GF-D8 (cell line): Measurements from ENCODE around the gene TDRD9.
"Not testable (repeated sequence)": the region's sequence is repeated elsewhere in the genome, so short reads cannot be mapped to it uniquely, and the experiment has no call there.

Experiments used
- DNase-seq: peaks from one replicate; lab custom pipeline; 2025; lab: John Stamatoyannopoulos, UW

TDRD9 gene

DNA sequence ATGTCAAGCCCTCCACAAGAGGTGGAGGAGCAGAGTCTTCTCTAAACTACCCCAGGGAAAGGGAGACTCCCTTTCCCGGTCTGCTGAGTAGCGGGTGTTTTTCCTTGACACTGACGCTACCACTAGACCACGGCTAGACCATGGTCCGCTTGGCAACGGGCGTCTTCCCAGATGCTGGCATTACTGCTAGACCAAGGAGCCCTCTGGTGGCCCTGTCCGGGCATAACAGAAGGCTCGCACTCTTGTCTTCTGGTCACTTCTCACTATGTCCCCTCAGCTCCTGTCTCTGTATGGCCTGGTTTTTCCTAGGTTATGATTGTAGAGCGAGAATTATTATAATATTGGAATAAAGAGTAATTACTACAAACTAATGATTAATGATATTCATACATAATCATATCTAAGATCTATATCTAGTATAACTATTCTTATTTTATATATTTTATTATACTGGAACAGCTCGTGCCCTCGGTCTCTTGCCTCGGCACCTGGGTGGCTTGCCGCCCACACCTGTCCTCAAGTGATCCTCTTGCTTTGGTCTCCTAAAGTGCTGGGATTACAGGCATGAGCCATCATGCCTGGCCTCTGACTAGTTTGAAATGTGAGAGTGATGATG lies 52.5 kb downstream of the TDRD9 start:
- DNase-seq: not testable (repeated sequence)

DNA sequence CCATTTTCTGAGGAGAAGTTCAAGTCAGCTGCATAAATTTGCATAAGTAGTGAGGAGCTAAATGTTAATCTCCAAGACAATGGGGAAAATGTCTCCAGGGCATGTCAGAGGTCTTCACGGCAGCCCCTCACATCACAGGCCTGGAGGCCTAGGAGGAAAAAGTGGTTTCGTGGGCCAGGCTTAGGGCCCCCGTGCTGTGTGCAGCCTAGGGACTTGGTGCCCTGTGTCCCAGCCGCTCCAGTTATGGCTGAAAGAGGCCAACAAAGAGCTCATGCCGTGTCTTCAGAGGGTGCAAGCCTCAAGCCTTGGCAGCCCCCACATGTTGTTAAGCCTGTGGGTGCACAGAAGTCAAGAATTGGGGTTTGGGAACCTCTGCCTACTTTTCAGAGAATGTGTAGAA lies 55.9 kb downstream of the TDRD9 start:
- DNase-seq: no peak

DNA sequence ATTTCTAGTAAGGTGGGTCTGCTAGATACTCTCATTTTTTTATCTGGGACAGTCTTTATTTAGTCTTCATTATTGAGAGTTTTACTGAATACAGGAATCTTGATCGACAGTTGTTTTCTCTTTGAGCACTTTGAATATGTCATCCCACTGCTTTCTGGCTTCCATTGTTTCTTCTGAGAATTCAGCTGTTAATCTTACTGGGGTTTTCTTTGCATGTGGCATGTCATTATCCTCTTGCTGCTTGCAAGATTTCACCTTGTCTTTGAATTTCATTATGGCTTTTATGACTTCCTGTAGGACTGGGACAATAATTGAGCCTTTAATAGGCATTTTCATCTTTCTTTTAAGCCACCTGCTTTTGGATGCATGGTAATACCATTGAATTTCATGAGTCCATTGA lies 60.8 kb downstream of the TDRD9 start:
- DNase-seq: no peak

DNA sequence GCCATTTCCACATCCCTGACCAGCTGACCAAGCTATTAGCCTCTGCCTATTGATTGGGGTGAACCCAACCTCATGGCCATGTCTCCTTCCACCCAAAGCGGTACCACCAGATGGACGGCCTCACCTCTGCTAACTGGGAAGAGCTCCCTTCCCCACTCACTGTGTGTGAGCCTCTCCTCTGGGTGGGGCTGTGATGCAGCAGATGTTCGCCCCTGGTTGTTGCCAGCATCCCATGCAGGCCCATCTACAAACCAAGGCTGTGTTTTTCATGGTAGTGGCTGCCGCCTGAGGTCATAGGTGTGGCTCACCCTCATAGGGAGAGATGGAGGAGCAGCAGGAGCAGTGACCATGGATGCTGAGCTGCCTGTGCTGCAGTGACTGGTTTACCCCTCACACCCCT lies 61.7 kb downstream of the TDRD9 start:
- no peak for DNase-seq

DNA sequence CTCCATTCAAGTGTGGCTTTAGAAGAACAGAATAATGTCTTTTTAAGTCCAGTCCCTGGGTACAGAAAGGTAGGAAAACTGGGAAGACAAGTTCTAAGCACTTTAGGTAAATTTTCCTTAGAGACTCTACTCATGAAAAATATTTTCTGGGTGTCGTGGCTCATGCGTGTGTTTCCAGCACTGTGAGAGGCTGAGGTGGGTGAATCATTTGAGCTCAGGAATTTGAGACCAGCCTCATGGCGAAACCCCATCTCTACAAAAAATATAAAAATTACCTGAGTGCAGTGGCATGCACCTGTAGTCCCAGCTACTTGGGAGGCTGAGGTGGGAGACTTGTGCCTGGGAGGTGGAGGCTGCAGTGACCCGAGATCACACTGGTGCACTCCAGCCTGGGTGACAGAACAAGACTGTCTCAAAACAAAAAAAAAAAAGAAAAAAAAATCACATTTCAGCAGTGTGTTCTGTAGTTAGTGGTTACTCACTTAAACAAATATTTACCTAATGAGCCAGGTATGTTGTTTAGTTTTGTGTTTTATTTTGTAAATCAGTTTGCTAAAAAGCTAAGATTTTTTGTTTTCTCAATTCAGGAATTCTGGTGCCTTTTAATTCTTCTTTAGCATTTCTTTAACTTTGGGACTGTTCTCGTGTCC lies 66.4 kb downstream of the TDRD9 start:
- DNase-seq: no peak

DNA sequence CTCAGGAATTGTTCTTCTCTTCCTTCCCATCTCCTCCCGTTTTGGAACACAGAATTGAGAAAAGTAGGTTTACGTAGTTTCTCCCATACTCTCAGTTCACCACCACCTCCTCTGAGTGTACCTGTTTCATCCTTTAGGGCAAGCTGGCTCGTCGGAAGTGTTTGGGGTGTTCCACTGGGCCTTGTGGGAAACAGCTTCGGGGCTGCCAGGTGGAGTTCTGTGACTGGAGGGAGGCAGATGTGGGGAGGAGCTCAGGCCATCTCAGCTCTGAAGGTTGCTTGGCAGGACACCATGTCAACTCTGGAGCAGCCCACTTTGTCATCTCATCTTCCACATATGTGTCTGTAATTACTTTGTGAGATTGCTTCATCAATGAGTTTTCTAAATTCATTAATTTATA lies 67.6 kb downstream of the TDRD9 start:
- DNase-seq: no peak

DNA sequence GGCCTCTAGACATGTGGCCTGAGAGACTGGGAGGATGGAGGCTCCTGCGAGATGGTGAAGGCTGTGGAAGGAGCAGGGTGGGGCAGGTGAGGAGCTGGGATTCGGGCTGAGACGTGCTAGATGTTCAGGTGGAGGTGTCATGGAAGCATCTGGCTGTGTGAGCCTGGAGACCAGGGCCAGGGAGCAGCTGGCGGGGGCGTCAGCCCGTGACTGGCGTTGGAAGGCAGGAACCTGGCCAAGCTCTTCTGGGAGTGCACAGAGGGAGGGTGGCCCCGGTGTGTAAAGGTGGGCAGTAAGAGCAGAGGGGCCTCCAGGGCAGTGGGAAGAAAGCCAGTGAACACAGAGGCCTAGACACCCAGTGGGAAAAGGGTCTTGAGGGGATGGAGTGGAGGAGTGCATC lies 69.1 kb downstream of the TDRD9 start:
- no peak for DNase-seq

DNA sequence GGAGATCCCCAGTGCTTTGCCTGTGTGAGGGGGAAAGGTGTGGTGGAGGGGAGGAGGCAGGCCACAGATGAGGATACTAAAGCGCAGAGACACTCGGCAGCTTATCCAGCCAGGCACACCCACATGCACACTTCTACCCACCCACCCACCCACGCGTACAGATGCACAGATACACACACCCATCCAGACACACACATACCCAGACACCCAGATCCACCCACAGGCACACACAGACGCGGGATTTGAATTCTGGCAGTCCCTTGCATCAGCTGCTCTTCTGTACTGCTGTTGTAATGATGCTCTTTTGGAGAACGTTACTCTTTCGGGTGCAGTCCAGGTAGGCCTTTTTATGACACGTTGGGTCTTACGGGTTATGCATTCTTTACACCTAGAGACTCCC lies 69.8 kb downstream of the TDRD9 start:
- DNase-seq: no peak

DNA sequence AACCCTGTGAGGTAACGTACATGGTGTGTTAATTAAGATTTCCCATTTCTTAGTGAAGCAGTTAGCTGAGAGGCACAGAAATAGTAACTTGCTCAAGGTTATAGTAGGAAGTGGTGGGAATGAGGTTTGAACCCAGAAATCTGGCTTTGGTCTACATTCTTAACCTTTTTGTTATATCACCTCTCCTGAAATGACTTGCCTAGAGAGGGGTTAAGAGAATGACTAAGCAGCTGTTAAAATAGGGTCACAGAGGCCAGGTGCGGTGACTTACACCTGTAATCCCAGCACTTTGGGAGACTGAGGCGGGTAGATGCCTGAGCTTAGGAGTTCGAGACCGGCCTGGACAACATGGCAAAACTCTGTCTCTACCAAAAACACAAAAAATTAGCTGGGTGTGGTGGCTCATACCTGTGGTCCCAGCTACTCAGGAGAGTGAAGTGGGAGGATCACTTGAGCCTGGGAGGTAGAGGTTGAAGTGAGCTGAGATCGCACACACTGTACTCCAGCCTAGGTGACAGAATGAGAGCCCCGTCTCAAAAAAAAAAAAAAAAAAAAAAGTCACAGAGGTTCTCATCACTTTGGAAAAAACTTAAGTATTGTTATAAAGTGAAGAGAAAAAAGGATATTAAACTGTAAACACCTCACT lies 71.7 kb downstream of the TDRD9 start:
- no peak for DNase-seq

DNA sequence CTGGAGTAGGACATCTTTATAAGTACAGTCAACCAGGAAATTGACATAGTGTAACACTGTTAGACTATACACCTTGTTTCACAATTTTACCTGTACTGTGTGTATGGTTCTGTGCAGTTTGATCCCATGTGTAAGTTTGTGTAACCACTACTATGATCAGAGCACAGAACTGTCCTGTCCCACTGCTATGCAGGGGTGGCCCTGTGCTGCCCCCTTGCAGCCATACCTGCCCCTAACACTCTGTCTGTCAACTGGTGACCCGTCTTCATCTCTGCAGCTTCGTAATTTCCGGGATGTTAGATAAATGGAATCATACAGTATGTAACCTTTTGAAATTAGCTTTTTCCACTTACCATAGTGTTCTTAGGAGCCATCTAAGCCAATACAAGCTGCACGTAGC lies 72.7 kb downstream of the TDRD9 start:
- DNase-seq: no peak

DNA sequence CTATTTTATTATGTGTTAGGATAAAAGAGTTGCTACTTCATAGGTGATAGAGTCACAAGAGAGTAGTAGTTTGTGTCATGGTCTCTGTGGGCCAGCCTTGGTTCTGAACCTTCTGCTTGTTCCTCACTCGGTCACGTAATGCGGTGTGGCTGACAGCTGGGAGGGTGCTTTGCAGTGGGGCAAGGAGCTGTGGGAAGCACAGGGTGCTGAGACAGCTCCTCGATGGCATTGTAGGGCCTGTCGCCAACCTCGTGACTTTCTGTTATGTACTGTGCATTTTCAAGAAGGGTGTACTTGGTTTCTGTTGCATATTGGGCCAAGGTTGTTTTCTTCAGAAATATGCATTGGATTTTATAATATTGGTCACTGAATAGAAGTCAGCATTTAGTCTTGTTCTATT lies 75.4 kb downstream of the TDRD9 start:
- no peak for DNase-seq

DNA sequence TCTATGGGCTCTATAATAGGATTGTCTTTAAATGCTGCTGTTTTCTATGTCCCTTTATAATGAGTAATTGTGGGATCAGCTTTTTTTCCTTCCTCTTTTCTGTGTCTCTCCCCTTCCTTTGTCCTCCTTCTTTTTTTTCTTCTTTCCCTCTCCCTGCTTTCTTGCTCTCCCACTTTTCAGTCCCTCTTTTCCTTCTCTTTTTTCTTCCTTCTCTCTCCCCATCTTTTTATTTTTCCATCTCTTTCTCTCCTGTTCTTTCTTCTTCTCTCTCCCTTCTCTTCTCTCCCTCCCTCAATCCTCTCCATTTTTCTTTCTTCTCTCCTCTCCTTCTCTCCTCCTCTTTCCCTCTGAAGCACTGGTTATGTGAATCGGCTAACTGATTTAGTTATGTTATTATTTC lies 76.6 kb downstream of the TDRD9 start:
- no peak for DNase-seq

DNA sequence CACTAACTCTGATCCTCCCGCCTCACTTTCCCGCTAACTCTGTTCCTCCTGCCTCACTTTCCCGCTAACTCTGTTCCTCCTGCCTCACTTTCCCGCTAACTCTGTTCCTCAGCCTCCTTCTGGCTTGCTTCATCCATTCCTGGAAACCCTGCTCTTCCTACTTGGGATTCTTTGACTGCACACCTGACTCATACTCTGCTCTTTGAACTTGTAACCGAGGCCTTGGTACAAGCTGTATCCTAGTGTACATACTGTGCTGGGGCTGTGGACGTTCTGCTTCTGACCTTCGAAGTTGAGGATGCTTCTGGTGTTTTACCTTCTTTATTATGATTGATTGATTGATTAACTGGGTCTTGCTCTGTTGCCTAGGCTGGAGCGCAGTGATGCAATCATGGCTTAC lies 77.2 kb downstream of the TDRD9 start:
- DNase-seq: no peak

DNA sequence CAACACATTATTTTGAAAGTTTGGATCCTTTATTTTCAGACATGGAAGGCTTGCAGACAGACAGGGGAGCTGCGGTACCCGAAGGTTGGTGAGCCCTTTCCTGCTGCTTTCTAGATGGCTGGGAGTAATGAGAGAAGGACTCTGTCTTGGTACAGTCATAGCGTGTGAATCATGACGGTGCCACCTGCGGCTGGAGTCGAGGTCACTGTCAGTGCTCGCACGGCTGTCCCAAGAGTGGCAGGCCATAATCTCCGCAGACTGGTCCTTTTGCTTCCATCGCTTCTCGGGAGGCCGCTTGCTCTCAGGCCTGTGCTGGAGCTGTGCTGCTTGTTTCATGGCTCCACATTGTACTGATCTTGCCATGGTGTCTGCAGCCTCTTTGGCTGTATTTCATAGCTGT lies 78.9 kb downstream of the TDRD9 start:
- DNase-seq: no peak

DNA sequence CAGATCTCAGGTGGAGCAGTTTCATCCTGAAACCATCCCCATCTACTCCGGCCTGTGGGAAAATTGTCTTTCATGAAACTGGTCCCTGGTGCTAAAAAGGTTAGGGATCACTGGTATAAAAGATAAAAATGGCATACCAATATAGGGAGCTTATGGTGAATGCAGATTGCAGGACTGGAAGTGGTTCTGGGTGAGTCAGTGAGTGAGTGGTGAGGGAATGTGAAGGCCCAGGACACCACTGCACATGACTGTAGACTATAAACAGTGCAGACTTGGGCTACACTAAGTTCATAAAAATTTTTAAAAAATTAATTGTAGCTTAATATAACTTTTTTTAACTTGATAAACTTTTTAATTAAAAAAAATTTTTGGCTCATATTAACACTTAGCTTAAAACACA lies 81.0 kb downstream of the TDRD9 start:
- DNase-seq: no peak

DNA sequence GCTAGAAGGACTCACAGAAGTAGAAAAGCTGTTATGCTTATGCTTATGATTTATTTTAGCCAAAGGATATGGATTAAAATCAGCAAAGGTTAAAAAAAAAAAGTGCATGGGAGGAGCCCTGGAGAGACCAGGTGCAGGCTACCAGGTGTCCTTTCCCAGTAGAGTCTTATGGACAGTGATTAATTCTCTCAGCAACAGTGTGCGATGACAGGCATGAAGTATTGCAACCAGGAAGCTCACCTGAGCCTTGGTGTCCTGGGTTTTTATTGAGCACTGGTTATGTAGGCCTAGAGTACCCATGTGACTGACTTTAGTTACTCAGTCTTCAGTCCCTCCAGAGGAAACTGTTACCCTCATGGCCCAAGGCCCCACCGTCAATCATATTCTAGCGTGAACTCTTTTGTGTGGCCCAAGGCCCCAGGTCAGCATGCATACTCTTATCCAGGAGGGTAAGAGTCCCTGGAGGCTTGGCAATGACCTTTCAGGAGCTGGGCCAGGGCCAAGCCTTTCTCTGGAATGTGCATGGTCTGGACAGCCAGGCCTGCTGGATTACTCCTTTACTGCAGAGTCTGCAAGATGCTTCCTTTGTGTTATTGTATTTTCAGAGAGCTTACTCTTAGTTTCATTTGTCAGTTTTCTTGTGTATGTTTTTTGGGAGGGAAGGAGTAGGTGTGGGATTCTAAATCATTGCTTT lies 83.7 kb downstream of the TDRD9 start:
- DNase-seq: no peak

DNA sequence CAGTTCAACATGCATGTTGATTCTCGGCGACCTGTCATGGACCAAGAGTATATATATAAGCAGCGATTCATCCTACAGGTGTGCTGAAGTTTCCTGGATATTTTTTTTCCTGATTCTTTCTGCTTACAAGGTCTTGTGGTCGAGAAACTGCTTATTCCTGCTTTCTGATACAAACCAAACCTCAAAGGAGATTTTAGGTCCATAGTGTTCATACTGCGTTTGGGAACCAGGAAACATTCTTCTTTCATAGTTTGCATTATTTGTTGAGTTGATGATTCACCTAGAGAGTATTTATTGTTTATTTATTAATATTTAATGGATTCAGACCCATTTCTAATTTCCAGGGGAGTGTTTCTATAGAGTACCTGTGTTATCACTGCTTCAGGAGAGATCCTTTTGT lies 86.5 kb downstream of the TDRD9 start:
- no peak for DNase-seq

DNA sequence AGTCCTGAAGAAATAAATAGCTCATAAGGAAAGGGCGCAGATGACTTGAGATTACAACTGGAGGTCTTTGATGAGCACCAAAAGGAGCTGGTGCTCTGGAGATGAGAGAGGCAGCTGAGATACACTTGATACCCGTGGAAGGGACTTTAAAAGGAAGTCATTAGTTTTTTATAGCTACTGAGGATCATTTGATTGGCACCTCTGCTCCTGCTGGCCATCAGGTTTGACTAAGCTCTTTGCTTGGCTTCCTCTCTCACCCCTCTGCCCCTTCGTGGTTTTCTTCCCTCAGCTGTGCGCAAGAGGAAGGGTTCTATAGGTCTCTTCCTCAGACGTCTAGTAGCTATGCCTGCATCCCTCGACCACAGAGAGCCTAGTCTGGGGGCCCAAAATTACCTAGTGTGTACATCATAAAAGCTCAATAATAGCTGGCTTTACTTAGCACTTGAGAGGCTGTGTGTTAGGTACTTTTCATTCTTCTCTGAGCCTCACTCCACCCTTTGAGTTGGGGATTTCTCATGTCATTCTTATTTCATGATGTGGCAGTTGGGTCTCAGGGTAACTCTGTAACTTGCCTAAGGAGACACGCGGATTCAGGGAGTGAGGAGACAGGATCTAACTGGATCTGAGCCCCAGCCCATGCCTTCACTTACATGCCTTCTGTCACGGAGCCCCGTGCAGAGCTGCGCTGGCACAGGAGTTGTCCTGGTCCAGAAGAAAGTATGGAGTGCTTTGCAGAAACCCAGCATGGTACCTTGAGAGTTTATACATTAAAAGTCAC lies 88.8 kb downstream of the TDRD9 start:
- no peak for DNase-seq

DNA sequence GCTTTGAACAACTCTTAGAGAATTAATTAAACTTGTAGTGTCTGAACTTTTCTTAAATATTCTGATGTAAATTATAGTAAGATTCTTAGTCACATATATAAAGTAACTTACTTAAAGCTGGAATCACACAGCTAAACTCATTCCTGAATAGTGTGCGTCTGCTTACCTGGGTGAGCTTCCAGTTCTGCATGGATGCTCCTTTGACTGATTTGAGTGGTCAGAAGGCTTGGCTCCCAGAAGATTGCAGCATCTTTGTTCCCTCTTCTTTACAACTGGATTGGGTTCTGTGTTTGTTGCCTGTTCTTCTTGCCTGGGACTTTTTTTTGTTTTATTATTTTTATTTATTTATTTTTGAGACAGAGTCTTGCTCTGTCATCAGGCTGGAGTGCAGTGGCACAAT lies 90.8 kb downstream of the TDRD9 start:
- DNase-seq: no peak

DNA sequence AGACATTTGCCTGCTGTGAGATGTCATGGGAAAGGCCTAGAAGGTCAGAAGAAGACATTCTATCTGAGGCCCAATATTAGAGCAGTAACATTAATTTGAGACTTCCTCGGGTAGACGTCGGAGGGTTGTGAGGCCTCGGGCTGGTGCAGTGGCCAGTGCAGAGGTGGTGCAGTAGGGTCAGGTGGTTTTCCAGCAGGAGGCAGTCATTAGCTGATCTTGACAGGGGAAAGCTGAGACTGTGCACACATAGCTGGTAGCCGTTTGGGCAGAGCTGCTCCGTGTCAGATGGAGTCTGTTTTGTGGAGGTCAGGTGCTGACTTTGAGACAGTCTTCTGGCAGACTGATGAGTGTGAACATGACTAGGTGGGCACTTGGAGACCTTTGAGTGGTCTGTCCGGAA lies 91.5 kb downstream of the TDRD9 start:
- no peak for DNase-seq

DNA sequence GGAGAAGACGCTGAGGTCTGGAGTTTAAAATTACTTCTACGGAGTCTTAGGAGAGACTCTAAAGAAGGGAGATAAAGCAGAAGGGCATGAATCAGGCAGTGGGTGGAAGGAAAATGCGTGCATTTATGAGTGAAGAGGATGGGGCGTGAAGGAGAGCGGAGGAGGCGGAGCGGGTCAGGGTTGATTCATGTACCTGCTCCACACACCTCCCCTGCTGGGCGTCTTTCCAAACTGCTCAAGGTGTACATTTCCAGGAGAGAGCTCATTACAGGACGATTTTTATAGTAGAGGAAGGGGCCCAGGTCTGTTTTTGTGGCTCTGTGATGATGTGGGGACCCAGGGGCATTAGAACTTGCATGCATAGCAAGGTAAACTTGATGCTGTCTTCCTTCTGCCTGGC lies 92.2 kb downstream of the TDRD9 start:
- DNase-seq: no peak

DNA sequence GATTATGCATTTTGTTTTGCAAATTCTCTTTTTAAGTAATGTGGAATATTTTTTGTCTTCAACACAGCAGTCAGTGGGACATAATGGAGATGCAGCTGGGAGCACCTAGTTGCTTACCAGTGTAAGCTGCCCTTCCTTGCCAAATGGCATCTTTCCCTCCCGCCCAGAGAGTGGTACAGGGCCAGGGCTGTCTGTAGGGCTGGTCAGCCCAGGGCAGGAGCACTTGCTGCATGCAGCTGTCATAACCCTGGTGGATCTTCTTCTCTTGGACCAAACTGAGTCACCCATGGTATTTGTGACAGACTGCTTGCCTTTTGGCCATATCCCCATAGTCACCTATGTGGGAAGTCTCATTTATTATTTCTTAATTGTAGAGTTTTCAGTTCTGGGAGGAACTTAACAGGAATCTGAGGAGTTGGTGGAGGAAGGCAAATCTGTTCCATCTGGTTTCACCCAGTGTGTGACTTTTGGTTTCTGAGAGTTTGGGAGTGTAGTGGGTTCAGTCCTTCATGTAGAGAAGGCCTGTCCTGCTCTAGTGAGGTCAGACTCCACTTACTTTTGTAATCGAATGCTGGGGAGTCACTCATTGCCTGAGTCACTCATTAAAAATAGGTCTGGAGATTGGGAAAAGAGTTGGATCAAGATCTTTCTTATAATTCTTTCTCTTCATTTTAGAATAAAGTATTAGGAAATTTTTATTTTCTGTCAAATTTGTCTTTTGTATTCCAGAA lies 95.2 kb downstream of the TDRD9 start:
- no peak for DNase-seq
